ENCODE measurements around the gene LACTBL1. TPM values are rescaled to one million over a fixed set of nuclear protein-coding genes. Genes with fewer than 3 reads are reported as not detected.
A peak's percentile ranks its signal among the peaks of the same experiment; 100 is the strongest.
"Not testable (repeated sequence)": the region's sequence is repeated elsewhere in the genome, so short reads cannot be mapped to it uniquely, and the experiment has no call there.

The LACTBL1 gene
- not detected for total RNA-seq
- not detected for polyA plus RNA-seq
- long read RNA-seq, donor 1 = 0 reads
- long read RNA-seq, donor 2 = 0 reads
- long read RNA-seq, donor 3 = 0 reads
- long read RNA-seq, donor 4 = 0 reads

DNA sequence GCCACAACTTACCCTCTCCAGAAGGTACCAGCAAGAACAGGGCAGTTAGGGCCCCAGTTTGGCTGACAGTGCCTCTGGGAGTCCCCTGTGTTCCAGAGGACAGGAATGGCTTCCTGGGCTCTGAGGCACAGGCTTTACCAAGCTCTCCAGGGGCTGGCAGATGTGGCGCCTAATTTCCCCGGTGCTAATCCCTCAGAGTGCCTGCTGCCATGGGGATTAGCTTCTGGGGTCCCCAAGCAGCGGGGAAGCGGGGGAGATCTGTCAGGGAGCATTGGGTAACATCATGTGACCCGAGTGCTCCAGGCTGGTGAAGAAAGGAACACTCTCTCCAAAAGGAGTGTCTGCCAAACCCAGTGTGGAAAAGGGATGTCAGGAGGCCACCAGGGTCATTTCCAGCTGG is at the start of gene LACTBL1:
TSS of gene LACTBL1 (minus strand) at position 107 of the 400 bp plus-strand sequence. CDS start 550 bp downstream, outside the sequence.
- 55% methylated on average over 5 of the region's 5 CpGs for WGBS
- H3K27me3 ChIP-seq (ENCODE audit: control insufficient read depth, insufficient read depth) = no peaks in the 10 kb centered on the region

DNA sequence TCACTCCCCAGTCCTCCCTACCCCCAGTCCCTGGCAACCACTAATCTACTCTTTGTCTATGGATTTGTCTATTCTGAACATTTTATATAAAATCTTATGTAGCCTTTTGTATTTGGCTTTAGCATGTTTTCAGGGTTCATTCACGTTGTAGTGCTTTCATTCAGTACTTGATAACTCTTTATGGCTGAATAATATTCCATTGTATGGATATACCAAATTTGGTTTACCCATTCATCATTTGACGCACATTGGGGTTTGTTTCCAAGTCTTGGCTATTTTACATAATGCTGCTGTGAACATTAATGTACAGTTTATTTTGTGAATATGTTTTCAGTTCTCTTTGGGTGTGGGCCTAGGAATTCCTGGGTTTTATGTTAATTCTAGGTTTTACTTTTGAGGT is 49.2 kb upstream of the LACTBL1 start:
- no peak overlapping the region for H3K27ac ChIP-seq (ENCODE audit: low read length)
- intact Hi-C loops (cut with DNase I) = no loop called here
- 94% methylated on average over 2 of the region's 2 CpGs for WGBS
- no peak overlapping the region for H3K4me3 ChIP-seq (ENCODE audit: low read length)
- ATAC-seq (no peak), DNase-seq (no peak)
- no peaks in the 10 kb centered on the region for H3K9me3 ChIP-seq (ENCODE audit: control insufficient read depth, low read length)
- H3K27me3 ChIP-seq (ENCODE audit: control insufficient read depth, insufficient read depth) = no peaks in the 10 kb centered on the region
- H3K4me1 ChIP-seq (ENCODE audit: control insufficient read depth, insufficient read depth, low read length) = peaks cover 4% of the 10 kb centered on the region

More for the DNA sequence above, at the start of gene LACTBL1:
- H3K4me1 ChIP-seq (ENCODE audit: control insufficient read depth, insufficient read depth, low read length) = no peaks in the 10 kb centered on the region
- H3K9me3 ChIP-seq (ENCODE audit: control insufficient read depth, low read length) = no peaks in the 10 kb centered on the region
- no peak within 1 kb of the TSS for H3K27ac ChIP-seq (ENCODE audit: low read length)
- intact Hi-C loops (cut with DNase I) = loop anchor here in 1 of 4 donors (10.0 kb wide), 1 partner anchor 212 kb away; no protein-coding TSS in a partner anchor
- H3K4me3 ChIP-seq (ENCODE audit: low read length) = no peak within 1 kb of the TSS
- DNase-seq (no peak), ATAC-seq (no peak)

DNA sequence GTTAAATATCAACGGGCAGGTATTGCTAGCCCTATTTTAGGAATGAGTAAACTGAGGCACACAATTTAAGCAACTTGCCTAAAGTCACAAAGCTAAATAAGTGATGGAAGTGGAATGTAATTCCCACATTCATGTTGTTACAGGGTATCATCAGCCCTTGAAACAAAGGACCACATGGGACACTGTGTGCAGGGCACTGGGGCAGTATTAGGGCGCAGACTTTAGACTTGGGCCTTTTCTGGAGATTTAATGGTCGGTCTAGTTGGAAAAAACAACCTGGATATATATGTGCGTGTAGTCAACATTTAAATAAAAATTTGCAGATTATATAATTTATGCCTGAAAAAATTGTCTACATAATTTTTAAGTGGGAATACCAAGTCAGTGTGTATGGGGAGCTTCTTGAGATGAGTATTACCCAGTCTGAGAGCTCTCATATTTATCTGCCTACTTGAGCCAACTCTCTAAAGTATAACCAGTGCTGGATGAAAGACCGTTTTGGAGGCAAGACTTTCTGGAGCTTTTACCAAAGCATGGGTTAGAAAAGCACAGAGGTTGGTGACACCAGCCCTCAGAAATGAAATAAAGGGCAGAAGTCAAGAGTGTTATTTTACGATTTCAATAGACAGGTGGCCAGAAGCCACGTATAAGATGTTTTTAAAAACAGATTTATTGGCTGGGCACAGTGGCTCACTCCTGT is 48.2 kb upstream of the LACTBL1 start:
- H3K27ac ChIP-seq (ENCODE audit: low read length) = no peak overlapping the region

DNA sequence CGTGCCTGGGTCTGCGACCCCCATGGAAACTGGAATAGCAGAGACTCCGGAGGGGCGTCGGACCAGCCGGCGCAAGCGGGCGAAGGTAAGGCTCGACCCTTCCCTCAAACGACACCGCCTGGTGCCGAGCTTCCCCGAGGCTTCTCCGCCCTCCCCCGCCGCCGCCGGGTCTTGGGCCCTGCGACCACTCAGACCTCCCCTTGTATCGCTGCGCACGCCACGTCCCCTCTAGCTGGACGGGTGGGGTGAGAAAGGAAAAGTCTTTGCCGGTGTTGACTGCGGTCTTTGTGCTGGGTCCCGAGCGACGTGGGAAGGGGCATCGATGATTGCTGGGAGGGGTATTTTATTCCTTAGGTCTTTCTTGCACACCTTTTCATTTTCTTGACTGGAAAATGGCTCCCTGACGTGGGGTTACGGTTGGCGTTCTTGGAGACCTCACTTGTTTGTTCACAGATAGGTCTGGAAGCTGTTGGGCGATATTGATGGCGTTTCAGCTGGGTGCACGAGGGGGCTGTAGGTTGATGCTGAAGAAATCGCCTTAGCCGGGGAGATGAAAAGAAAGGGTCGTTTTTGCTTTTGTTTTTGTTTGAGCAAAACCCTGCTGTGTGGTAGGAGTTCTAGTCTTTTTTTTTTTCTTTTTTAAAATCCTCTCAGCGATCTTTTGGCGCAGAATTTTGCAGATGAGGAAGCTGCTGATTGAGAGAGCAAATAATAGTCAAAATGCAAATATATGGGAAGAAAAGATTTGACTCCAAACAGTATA is 47.4 kb upstream of the LACTBL1 start:
- Histone ChIP-seq H3K4me3 (ENCODE audit: low read length) (peak overlapping the region; percentile 95), H3K27ac (ENCODE audit: low read length) (peak overlapping the region; percentile 80), H3K4me1 (ENCODE audit: control insufficient read depth, insufficient read depth, low read length) (peaks cover 2% of the 10 kb centered on the region), H3K27me3 (ENCODE audit: control insufficient read depth, insufficient read depth) (no peaks in the 10 kb centered on the region), H3K9me3 (ENCODE audit: control insufficient read depth, low read length) (no peaks in the 10 kb centered on the region)
- under 1% methylated on average over 42 of the region's 42 CpGs for WGBS
- DNase-seq (peak; percentile 19 to 77 (median 72)), ATAC-seq (peak; percentile 15 to 24)
- intact Hi-C loops (cut with DNase I) = no loop called here

More for the DNA sequence above, 48.2 kb upstream of the LACTBL1 start:
- no peaks in the 10 kb centered on the region for H3K9me3 ChIP-seq (ENCODE audit: control insufficient read depth, low read length)
- peak overlapping the region; percentile 95 for H3K4me3 ChIP-seq (ENCODE audit: low read length)
- WGBS = 41% methylated on average over 7 of the region's 7 CpGs
- DNase-seq (no peak), ATAC-seq (no peak)
- peaks cover 2% of the 10 kb centered on the region for H3K4me1 ChIP-seq (ENCODE audit: control insufficient read depth, insufficient read depth, low read length)
- no peaks in the 10 kb centered on the region for H3K27me3 ChIP-seq (ENCODE audit: control insufficient read depth, insufficient read depth)
- intact Hi-C loops (cut with DNase I) = no loop called here

- peak; percentile 100 for ATAC-seq
- H3K27me3 ChIP-seq (ENCODE audit: control insufficient read depth, insufficient read depth) = no peaks in the 10 kb centered on the region
- H3K4me1 ChIP-seq (ENCODE audit: control insufficient read depth, insufficient read depth, low read length) = peaks cover 2% of the 10 kb centered on the region
- no peaks in the 10 kb centered on the region for H3K9me3 ChIP-seq (ENCODE audit: control insufficient read depth, low read length)
- intact Hi-C loops (cut with DNase I) = no loop called here
- peak; percentile 98 to 99 (median 99) for DNase-seq
- WGBS = under 1% methylated on average over 85 of the region's 85 CpGs
- peak within 1 kb of the TSS; percentile 95 for H3K4me3 ChIP-seq (ENCODE audit: low read length)
- H3K27ac ChIP-seq (ENCODE audit: low read length) = peak within 1 kb of the TSS; percentile 80
Observed at GRCh38 chr1:23019094-23019862, 46.6 kb upstream of the LACTBL1 start, which contains the start of gene KDM1A. Gene KDM1A (plus strand): TSS chr1:23019468. CDS start chr1:23019597, 129 bp downstream.

DNA sequence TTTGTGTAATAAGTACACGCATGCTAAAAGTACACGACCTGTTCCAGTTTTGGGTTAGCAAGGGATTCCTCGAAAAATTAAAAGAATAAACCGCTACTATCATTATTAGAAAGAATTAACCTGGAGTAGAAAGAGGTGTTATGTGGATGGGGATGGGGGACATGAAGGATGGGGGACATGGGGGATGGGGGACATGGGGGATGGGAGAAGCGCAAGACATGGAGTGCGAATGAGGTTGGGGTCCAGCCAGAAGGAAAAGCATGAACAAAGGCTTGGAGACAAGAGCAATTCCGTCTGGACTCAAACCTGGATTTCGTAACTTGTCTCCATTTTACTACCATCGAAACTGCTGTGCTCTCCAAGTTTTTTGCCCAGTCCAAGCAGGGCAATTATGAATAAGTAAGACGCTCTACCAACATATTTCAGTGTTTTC is 46.0 kb upstream of the LACTBL1 start:
- no peak for DNase-seq
- intact Hi-C loops (cut with DNase I) = no loop called here

GRCh38 chr1:23013657-23014056 is 41.0 kb upstream of the LACTBL1 start:
- Histone ChIP-seq H3K4me3 (ENCODE audit: low read length) (no peak overlapping the region), H3K4me1 (ENCODE audit: control insufficient read depth, insufficient read depth, low read length) (no peaks in the 10 kb centered on the region), H3K27me3 (ENCODE audit: control insufficient read depth, insufficient read depth) (no peaks in the 10 kb centered on the region), H3K27ac (ENCODE audit: low read length) (no peak overlapping the region), H3K9me3 (ENCODE audit: control insufficient read depth, low read length) (no peaks in the 10 kb centered on the region)
- no peak for ATAC-seq
- 77% methylated on average over 3 of the region's 3 CpGs for WGBS
- intact Hi-C loops (cut with DNase I) = no loop called here
- DNase-seq = no peak

More for the DNA sequence above, 46.0 kb upstream of the LACTBL1 start:
- peak in 1 of 2 donors; percentile 4 for ATAC-seq
- Histone ChIP-seq H3K27ac (ENCODE audit: low read length) (peak overlapping the region; percentile 41), H3K4me1 (ENCODE audit: control insufficient read depth, insufficient read depth, low read length) (peaks cover 2% of the 10 kb centered on the region), H3K4me3 (ENCODE audit: low read length) (peak overlapping the region; percentile 95), H3K27me3 (ENCODE audit: control insufficient read depth, insufficient read depth) (no peaks in the 10 kb centered on the region), H3K9me3 (ENCODE audit: control insufficient read depth, low read length) (no peaks in the 10 kb centered on the region)
- WGBS = 37% methylated on average over 10 of the region's 10 CpGs

GRCh38 chr1:23010025-23010424 is 37.4 kb upstream of the LACTBL1 start:
- ATAC-seq; H3K4me3 ChIP-seq (ENCODE audit: low read length); H3K27me3 ChIP-seq (ENCODE audit: control insufficient read depth, insufficient read depth); intact Hi-C loops (cut with DNase I); DNase-seq; H3K4me1 ChIP-seq (ENCODE audit: control insufficient read depth, insufficient read depth, low read length); H3K9me3 ChIP-seq (ENCODE audit: control insufficient read depth, low read length); H3K27ac ChIP-seq (ENCODE audit: low read length): not testable (repeated sequence)
- 85% methylated on average over 8 of the region's 8 CpGs for WGBS

- Histone ChIP-seq H3K4me3 (ENCODE audit: low read length) (no peak overlapping the region), H3K27ac (ENCODE audit: low read length) (no peak overlapping the region), H3K27me3 (ENCODE audit: control insufficient read depth, insufficient read depth) (no peaks in the 10 kb centered on the region), H3K9me3 (ENCODE audit: control insufficient read depth, low read length) (no peaks in the 10 kb centered on the region), H3K4me1 (ENCODE audit: control insufficient read depth, insufficient read depth, low read length) (no peaks in the 10 kb centered on the region)
- no peak for DNase-seq
- no peak for ATAC-seq
- intact Hi-C loops (cut with DNase I) = no loop called here
- 79% methylated on average over 2 of the region's 2 CpGs for WGBS
Observed at GRCh38 chr1:23008901-23009300, 36.2 kb upstream of the LACTBL1 start.

DNA sequence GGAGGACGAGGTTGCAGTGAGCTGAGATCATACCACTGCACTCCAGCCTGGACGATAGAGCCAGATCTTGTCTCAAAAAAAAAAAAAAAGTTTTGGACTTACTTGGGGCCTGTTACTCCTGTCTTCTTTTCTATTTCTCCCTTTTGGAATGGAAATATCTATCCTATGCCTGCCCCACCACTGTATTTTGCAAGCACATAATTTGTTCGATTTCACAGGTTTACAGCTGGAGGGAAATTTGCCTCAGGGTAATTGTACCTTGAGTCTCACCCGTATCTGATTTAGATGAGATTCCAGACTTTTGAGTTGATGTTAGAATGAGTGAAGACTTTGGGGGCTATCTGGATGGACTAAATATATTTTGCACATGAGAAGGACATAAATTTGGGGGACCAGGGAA is 34.4 kb upstream of the LACTBL1 start:
- Histone ChIP-seq H3K4me1 (ENCODE audit: control insufficient read depth, insufficient read depth, low read length) (no peaks in the 10 kb centered on the region), H3K9me3 (ENCODE audit: control insufficient read depth, low read length) (no peaks in the 10 kb centered on the region), H3K4me3 (ENCODE audit: low read length) (no peak overlapping the region), H3K27me3 (ENCODE audit: control insufficient read depth, insufficient read depth) (no peaks in the 10 kb centered on the region), H3K27ac (ENCODE audit: low read length) (no peak overlapping the region)
- ATAC-seq (no peak), DNase-seq (no peak)
- 84% methylated on average over 4 of the region's 4 CpGs for WGBS
- intact Hi-C loops (cut with DNase I) = no loop called here

Measured in right cardiac atrium (tissue), 5 donors.